Gastrocnemius medialis (tissue), 4 donors: ENCODE measurements around the gene SRBD1.

Experiments
- CTCF ChIP-seq, 5 experiments: fragments of 450-650 bp in 3 of 5; fragments of 200-600 bp in 2 of 5; sonication (generic) in 2 of 5; IDR thresholded peaks in 4 of 5; conservative IDR thresholded peaks in 1 of 5; 1 replicate in 4 of 5; 2 replicates in 1 of 5; pipeline ENCODE4 v1.5.1; 2016 to 2019; ENCODE audit warnings: antibody characterized with exemption in 5 of 5, mild to moderate bottlenecking in 3 of 5, moderate library complexity in 3 of 5
- POLR2A ChIP-seq, 2 donors: fragments of 450-650 bp; IDR thresholded peaks; one replicate each; pipeline ENCODE4 v1.6.1; 2017; ENCODE audit warnings: antibody characterized with exemption in 2 of 2, mild to moderate bottlenecking in 2 of 2, moderate library complexity in 2 of 2

- TF ChIP-seq CTCF (IDR thresholded peaks at IDR 0.05 in 4 of 5, conservative IDR thresholded peaks at IDR 0.05 in 1 of 5), result no peak
- TF ChIP-seq POLR2A (IDR thresholded peaks at IDR 0.05), result no peak
These were observed 38.1 kb downstream of the SRBD1 start for GRCh38 chr2:45572979-45573378.
